Motor neuron (in vitro differentiated cells): ENCODE measurements around the gene LEO1. TPM values are rescaled to one million over a fixed set of nuclear protein-coding genes. Genes with fewer than 3 reads are reported as not detected.
"Not testable (repeated sequence)": the region's sequence is repeated elsewhere in the genome, so short reads cannot be mapped to it uniquely, and the experiment has no call there.

Experiments
- ATAC-seq, 8 experiments: fragments of 200-7000 bp; cut with Tn5 transposase; replicated peaks in 6 of 8; 2 replicates each; pipeline ENCODE4 v1.8.0; 2021; ENCODE audit warnings: mild to moderate bottlenecking in 8 of 8, moderate library complexity in 8 of 8
- H3K27ac ChIP-seq, 2 donors: fragments of 250-450 bp; sonication (Bioruptor Pico); 2 replicates each; pipeline ENCODE4 v1.9.0; 2021; ENCODE audit warnings: antibody characterized with exemption in 2 of 2, mild to moderate bottlenecking in 2 of 2, moderate library complexity in 1 of 2
- H3K4me1 ChIP-seq, 2 donors: fragments of 250-450 bp; sonication (Bioruptor Pico); replicated peaks in 1 of 2; 2 replicates each; pipeline ENCODE4 v1.6.1; 2021; ENCODE audit warnings: antibody characterized with exemption in 2 of 2, mild to moderate bottlenecking in 2 of 2, moderate library complexity in 1 of 2
- H3K4me3 ChIP-seq, 5 donors: fragments of 250-450 bp; sonication (Bioruptor Pico); 2 replicates each; pipeline ENCODE4 v1.9.0; 2021; ENCODE audit warnings: antibody characterized with exemption in 5 of 5, mild to moderate bottlenecking in 5 of 5, moderate library complexity in 4 of 5
- WGBS, 10 experiments: fragments of 450-650 bp; shearing (Covaris generic); methylation state at CpG; one replicate each; pipeline ENCODE4 v1.0.0; 2022; 5-methylcytosine and 5-hydroxymethylcytosine counted together
- in situ Hi-C, 9 experiments: fragments of 400-800 bp; cut with MboI; loops; one replicate each; pipeline ENCODE4 v1.15.0; 2021; ENCODE audit warnings: low sequenced_read_pairs in 9 of 9, low pct_unique_long_range_greater_than_20kb in 2 of 9; ENCODE audit not compliant: unreplicated experiment in 9 of 9
- total RNA-seq, 8 experiments: library from RNA; unstranded; fragments of 300-600 nt; gene quantifications; 2 replicates each; pipeline versions ENCODE4 v1.2.3 to v1.2.4, GENCODE V29; 2022

LEO1 gene
- total RNA-seq, 8 experiments from 2014 or later = 28.6 to 40.0 (median 31.1) TPM

GRCh38 chr15:52010633-52011595, 39.3 kb upstream of the LEO1 start:
- peak in 2 of 8 experiments; percentile 49 to 83 for ATAC-seq
- in situ Hi-C loops = no loop called here
- Histone ChIP-seq H3K4me1 (peaks cover 10 to 12% of the 10 kb centered on the region in 2 donors), H3K4me3 (no peak overlapping the region), H3K27ac (no peak overlapping the region)
- WGBS, 10 experiments = 31 to 100% (median 87%) methylated on average over 1 to 14 of the region's 14 CpGs; no CpG with 5 or more reads in 1 of the 10 experiments

- Histone ChIP-seq H3K27ac (no peak overlapping the region), H3K4me3 (no peak overlapping the region), H3K4me1 (peaks cover 10 to 12% of the 10 kb centered on the region in 2 donors)
- no peak for ATAC-seq
- WGBS, 10 experiments = 29 to 100% (median 67%) methylated on average over 1 of the region's 2 CpGs; no CpG with 5 or more reads in 3 of the 10 experiments
- in situ Hi-C loops = no loop called here
Observed at GRCh38 chr15:52008698-52009434, 37.3 kb upstream of the LEO1 start.

- Histone ChIP-seq H3K27ac (no peak overlapping the region), H3K4me1 (peaks cover 10 to 12% of the 10 kb centered on the region in 2 donors), H3K4me3 (no peak overlapping the region)
- WGBS, 10 experiments = 60 to 100% (median 96%) methylated on average over 1 to 4 of the region's 5 CpGs; no CpG with 5 or more reads in 3 of the 10 experiments
- in situ Hi-C loops = no loop called here
- no peak for ATAC-seq
Observed at GRCh38 chr15:52008359-52008697, 36.8 kb upstream of the LEO1 start.

GRCh38 chr15:52006702-52007340, 35.2 kb upstream of the LEO1 start:
- peaks cover 5 to 7% of the 10 kb centered on the region in 2 donors for H3K4me1 ChIP-seq
- ATAC-seq = no peak

GRCh38 chr15:52005748-52006701, 34.4 kb upstream of the LEO1 start:
- Histone ChIP-seq H3K4me1 (no peaks in the 10 kb centered on the region), H3K27ac (no peak overlapping the region), H3K4me3 (no peak overlapping the region)
- WGBS, 10 experiments = 38 to 92% (median 73%) methylated on average over 2 to 5 of the region's 5 CpGs
- ATAC-seq = peak in 1 of 8 experiments; percentile 52
- in situ Hi-C loops = no loop called here

More at GRCh38 chr15:52006702-52007340, 35.2 kb upstream of the LEO1 start:
- in situ Hi-C loops = no loop called here
- Histone ChIP-seq H3K27ac (no peak overlapping the region), H3K4me3 (no peak overlapping the region)
- WGBS, 10 experiments = 40 to 100% (median 81%) methylated on average over 1 to 3 of the region's 3 CpGs; no CpG with 5 or more reads in 2 of the 10 experiments

GRCh38 chr15:52004806-52005205, 33.2 kb upstream of the LEO1 start:
- Histone ChIP-seq H3K4me1 (no peaks in the 10 kb centered on the region), H3K27ac (no peak overlapping the region), H3K4me3 (no peak overlapping the region)
- in situ Hi-C loops = no loop called here
- WGBS, 10 experiments = 79 to 94% (median 88%) methylated on average over 2 to 6 of the region's 6 CpGs; no CpG with 5 or more reads in 1 of the 10 experiments
- no peak for ATAC-seq

GRCh38 chr15:52003710-52004109, 32.1 kb upstream of the LEO1 start:
- ATAC-seq = no peak
- H3K27ac ChIP-seq = no peak overlapping the region
- H3K4me1 ChIP-seq = no peaks in the 10 kb centered on the region
- no peak overlapping the region for H3K4me3 ChIP-seq
- in situ Hi-C loops = no loop called here
- 27 to 100% (median 90%) methylated on average over 1 of the region's 1 CpG; no CpG with 5 or more reads in 2 of the 10 experiments for WGBS, 10 experiments

GRCh38 chr15:52003089-52003488, 31.5 kb upstream of the LEO1 start:
- H3K4me3 ChIP-seq, H3K27ac ChIP-seq, H3K4me1 ChIP-seq, in situ Hi-C loops, ATAC-seq: not testable (repeated sequence)
- WGBS, 10 experiments = 35 to 100% (median 84%) methylated on average over 1 to 7 of the region's 7 CpGs; no CpG with 5 or more reads in 3 of the 10 experiments

GRCh38 chr15:52002351-52002750, 30.8 kb upstream of the LEO1 start:
- in situ Hi-C loops = no loop called here
- no peak overlapping the region for H3K27ac ChIP-seq
- ATAC-seq = no peak

GRCh38 chr15:51992953-51993352, 21.4 kb upstream of the LEO1 start:
- no peak overlapping the region for H3K4me3 ChIP-seq
- H3K27ac ChIP-seq = no peak overlapping the region
- WGBS, 10 experiments = 75 to 100% (median 100%) methylated on average over 1 of the region's 1 CpG; no CpG with 5 or more reads in 4 of the 10 experiments
- peaks cover 0 to 5% of the 10 kb centered on the region in 2 donors for H3K4me1 ChIP-seq
- in situ Hi-C loops = loop anchor here in 1 of 9 experiments (25.0 kb wide), 1 partner anchor 144 kb away; no protein-coding TSS in a partner anchor
- ATAC-seq = peak in 2 of 8 experiments; percentile 15 to 28

More at GRCh38 chr15:52002351-52002750, 30.8 kb upstream of the LEO1 start:
- 17 to 100% (median 71%) methylated on average over 1 to 2 of the region's 2 CpGs; no CpG with 5 or more reads in 2 of the 10 experiments for WGBS, 10 experiments
- Histone ChIP-seq H3K4me3 (no peak overlapping the region), H3K4me1 (no peaks in the 10 kb centered on the region)

- no peak overlapping the region for H3K4me3 ChIP-seq
- peaks cover 0 to 5% of the 10 kb centered on the region in 2 donors for H3K4me1 ChIP-seq
- 71 to 100% (median 88%) methylated on average over 1 to 4 of the region's 4 CpGs for whole genome bisulfite sequencing, 10 experiments
- H3K27ac ChIP-seq = no peak overlapping the region
- ATAC-seq = peak in 1 of 8 experiments; percentile 79
- in situ Hi-C loops = loop anchor here in 1 of 9 experiments (25.0 kb wide), 1 partner anchor 146 kb away; no protein-coding TSS in a partner anchor
Observed at GRCh38 chr15:51991141-51991540, 19.6 kb upstream of the LEO1 start.

GRCh38 chr15:51982770-51983103, 11.2 kb upstream of the LEO1 start:
- Histone ChIP-seq H3K4me3 (no peak overlapping the region), H3K4me1 (peaks cover 0 to 3% of the 10 kb centered on the region in 2 donors), H3K27ac (no peak overlapping the region)
- in situ Hi-C loops = loop anchor here in 1 of 9 experiments (25.0 kb wide), 1 partner anchor 155 kb away; no protein-coding TSS in a partner anchor
- ATAC-seq = no peak
